ENCODE data around the gene MAPK12. TPM values are rescaled to one million over a fixed set of nuclear protein-coding genes. Genes with fewer than 3 reads are reported as not detected.

MAPK12 gene
- total RNA-seq, 2 donors from 2014 or later: 8.9 to 10.4 TPM

- Histone ChIP-seq H3K4me1 (ENCODE audit: control insufficient read depth in 1 of 2, low read depth in 2 of 2) (peaks cover 32 to 54% of the 10 kb centered on the region in 2 donors), H3K4me3 (peak within 1 kb of the TSS; percentile 89), H3K27ac (peak within 1 kb of the TSS; percentile 86 to 90), H3K36me3 (peaks cover 5% of the 10 kb centered on the region), H3K27me3 (replicated peaks; ENCODE audit: insufficient read depth) (no peaks in the 10 kb centered on the region), H3K9me3 (no peaks in the 10 kb centered on the region)
- peak; percentile 47 for TF ChIP-seq CTCF (IDR thresholded peaks at IDR 0.05)
- ATAC-seq (ENCODE audit: insufficient number of reproducible peaks, low FRiP score, low read depth): peak; percentile 90
- peak; percentile 83 for DNase-seq (ENCODE audit: low spot score)
Measured at GRCh38 chr22:50244420-50245213, 16.9 kb downstream of the MAPK12 start, which contains the start of gene TUBGCP6. Gene TUBGCP6, minus strand, starts transcription at chr22:50245023. Its CDS starts 564 bp downstream, at chr22:50244459.

- Histone ChIP-seq H3K4me3 (peak overlapping the region; percentile 89), H3K4me1 (ENCODE audit: control insufficient read depth in 1 of 2, low read depth in 2 of 2) (peaks cover 29 to 50% of the 10 kb centered on the region in 2 donors), H3K27ac (peak overlapping the region; percentile 86 to 90), H3K27me3 (replicated peaks; ENCODE audit: insufficient read depth) (no peaks in the 10 kb centered on the region), H3K36me3 (peaks cover 10% of the 10 kb centered on the region), H3K9me3 (no peaks in the 10 kb centered on the region)
- TF ChIP-seq CTCF (IDR thresholded peaks at IDR 0.05): no peak
- ATAC-seq (ENCODE audit: insufficient number of reproducible peaks, low FRiP score, low read depth): no peak
- no peak for DNase-seq (ENCODE audit: low spot score)
Measured at GRCh38 chr22:50243685-50244419, 17.6 kb downstream of the MAPK12 start.

GRCh38 chr22:50242406-50242949 lies 19.0 kb downstream of the MAPK12 start:
- peaks cover 17% of the 10 kb centered on the region for H3K36me3 ChIP-seq

GRCh38 chr22:50238755-50239154 lies 22.7 kb downstream of the MAPK12 start:
- Histone ChIP-seq H3K27ac (no peak overlapping the region), H3K9me3 (no peaks in the 10 kb centered on the region), H3K4me3 (no peak overlapping the region), H3K36me3 (peaks cover 25% of the 10 kb centered on the region), H3K4me1 (ENCODE audit: control insufficient read depth in 1 of 2, low read depth in 2 of 2) (peaks cover 21 to 27% of the 10 kb centered on the region in 2 donors), H3K27me3 (replicated peaks; ENCODE audit: insufficient read depth) (no peaks in the 10 kb centered on the region)
- TF ChIP-seq CTCF (IDR thresholded peaks at IDR 0.05): no peak
- no peak for DNase-seq (ENCODE audit: low spot score)
- no peak for ATAC-seq (ENCODE audit: insufficient number of reproducible peaks, low FRiP score, low read depth)

More at GRCh38 chr22:50242406-50242949, 19.0 kb downstream of the MAPK12 start:
- H3K9me3 ChIP-seq: no peaks in the 10 kb centered on the region
- no peak for DNase-seq (ENCODE audit: low spot score)
- no peak for ATAC-seq (ENCODE audit: insufficient number of reproducible peaks, low FRiP score, low read depth)
- H3K4me1 ChIP-seq (ENCODE audit: control insufficient read depth in 1 of 2, low read depth in 2 of 2): peaks cover 29 to 44% of the 10 kb centered on the region in 2 donors
- no peaks in the 10 kb centered on the region for H3K27me3 ChIP-seq (replicated peaks; ENCODE audit: insufficient read depth)
- peak overlapping the region; percentile 89 for H3K4me3 ChIP-seq
- H3K27ac ChIP-seq: no peak overlapping the region
- no peak for TF ChIP-seq CTCF (IDR thresholded peaks at IDR 0.05)

All from thoracic aorta (tissue), 2 donors.